ENCODE results near the gene TSHZ3. TPM values are rescaled to one million over a fixed set of nuclear protein-coding genes. Genes with fewer than 3 reads are reported as not detected.

The TSHZ3 gene
- total and polyA plus RNA-seq, 12 donors: 2.6 to 9.3 (median 7.8) TPM

DNA sequence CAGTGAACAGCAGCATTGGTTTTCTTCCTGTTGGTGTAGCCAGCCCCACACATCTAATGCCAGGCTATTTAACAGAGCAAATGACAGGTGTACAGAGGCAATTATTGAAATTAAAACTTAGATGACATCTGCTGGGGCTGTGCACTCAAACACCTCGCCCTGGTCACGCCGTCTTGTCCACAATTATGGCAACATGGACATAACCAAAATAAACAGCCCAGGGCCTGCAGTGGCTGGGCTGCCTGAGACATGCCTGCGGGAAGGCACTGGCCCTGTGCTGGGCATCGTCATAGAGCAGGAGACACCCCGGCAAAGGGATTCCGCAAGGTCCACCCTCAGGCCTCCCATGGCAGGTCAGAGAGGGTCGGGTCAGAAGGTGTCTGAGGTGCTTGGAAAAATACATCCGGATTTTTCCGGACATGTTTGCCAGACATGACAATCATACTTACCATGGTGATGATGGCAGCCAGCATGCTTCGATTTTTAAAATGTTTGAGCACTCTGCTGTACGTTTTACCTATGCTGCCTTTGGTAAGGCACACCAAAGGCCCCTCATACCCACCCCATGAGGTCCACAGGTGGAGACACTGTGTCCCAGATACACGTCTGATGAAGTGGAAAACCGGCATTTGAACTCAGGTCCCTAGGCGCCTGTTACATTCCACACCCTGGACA lies 47.8 kb downstream of the TSHZ3 start:
- no peaks in the 10 kb centered on the region for H3K9me3 ChIP-seq (replicated peaks in 1 of 3)
- WGBS, 4 donors: 87 to 91% (median 88%) methylated on average over 14 to 15 of the region's 15 CpGs
- no peak overlapping the region for H3K4me3 ChIP-seq
- intact Hi-C loops (cut with DNase I): no loop called here
- no peak overlapping the region for H3K27ac ChIP-seq
- H3K36me3 ChIP-seq (replicated peaks in 1 of 2): peaks cover 0 to 4% of the 10 kb centered on the region in 2 donors
- TF ChIP-seq, protein P1, sequence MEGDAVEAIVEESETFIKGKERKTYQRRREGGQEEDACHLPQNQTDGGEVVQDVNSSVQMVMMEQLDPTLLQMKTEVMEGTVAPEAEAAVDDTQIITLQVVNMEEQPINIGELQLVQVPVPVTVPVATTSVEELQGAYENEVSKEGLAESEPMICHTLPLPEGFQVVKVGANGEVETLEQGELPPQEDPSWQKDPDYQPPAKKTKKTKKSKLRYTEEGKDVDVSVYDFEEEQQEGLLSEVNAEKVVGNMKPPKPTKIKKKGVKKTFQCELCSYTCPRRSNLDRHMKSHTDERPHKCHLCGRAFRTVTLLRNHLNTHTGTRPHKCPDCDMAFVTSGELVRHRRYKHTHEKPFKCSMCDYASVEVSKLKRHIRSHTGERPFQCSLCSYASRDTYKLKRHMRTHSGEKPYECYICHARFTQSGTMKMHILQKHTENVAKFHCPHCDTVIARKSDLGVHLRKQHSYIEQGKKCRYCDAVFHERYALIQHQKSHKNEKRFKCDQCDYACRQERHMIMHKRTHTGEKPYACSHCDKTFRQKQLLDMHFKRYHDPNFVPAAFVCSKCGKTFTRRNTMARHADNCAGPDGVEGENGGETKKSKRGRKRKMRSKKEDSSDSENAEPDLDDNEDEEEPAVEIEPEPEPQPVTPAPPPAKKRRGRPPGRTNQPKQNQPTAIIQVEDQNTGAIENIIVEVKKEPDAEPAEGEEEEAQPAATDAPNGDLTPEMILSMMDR (IDR thresholded peaks at IDR 0.05): no peak
- TF ChIP-seq POLR2A (IDR thresholded peaks at IDR 0.05): no peak
- H3K27me3 ChIP-seq: no peaks in the 10 kb centered on the region
- H3K4me1 ChIP-seq (replicated peaks in 1 of 2): peaks cover 0 to 4% of the 10 kb centered on the region in 2 donors
- no peak for DNase-seq

DNA sequence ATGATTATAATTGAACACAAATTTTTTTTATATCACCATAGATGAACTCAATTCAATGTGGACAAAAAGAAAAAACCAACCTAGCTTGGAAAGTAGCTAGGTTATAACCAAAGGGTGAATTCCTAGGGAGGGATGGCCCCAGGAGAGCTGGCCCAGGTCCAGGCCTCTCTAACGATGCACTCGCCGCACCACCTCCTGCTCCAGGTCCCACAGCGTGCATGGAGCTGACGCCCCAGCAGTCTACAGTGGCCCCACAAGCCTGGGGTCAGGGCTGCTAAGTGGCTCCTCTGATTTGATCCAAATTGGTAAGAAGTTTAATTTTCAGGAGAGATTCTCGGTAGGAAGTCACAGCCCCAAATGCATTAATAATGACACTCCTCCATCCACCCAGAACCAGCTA lies 48.8 kb downstream of the TSHZ3 start:
- Histone ChIP-seq H3K36me3 (replicated peaks in 1 of 2) (peaks cover 0 to 4% of the 10 kb centered on the region in 2 donors), H3K9me3 (replicated peaks in 1 of 3) (no peaks in the 10 kb centered on the region), H3K27ac (no peak overlapping the region), H3K27me3 (no peaks in the 10 kb centered on the region), H3K4me3 (no peak overlapping the region), H3K4me1 (replicated peaks in 1 of 2) (peaks cover 0 to 2% of the 10 kb centered on the region in 2 donors)
- intact Hi-C loops (cut with DNase I): no loop called here
- WGBS, 4 donors: 69 to 86% (median 79%) methylated on average over 6 of the region's 6 CpGs
- no peak for DNase-seq
- TF ChIP-seq POLR2A (IDR thresholded peaks at IDR 0.05): no peak
- TF ChIP-seq, protein P1 (IDR thresholded peaks at IDR 0.05): no peak

DNA sequence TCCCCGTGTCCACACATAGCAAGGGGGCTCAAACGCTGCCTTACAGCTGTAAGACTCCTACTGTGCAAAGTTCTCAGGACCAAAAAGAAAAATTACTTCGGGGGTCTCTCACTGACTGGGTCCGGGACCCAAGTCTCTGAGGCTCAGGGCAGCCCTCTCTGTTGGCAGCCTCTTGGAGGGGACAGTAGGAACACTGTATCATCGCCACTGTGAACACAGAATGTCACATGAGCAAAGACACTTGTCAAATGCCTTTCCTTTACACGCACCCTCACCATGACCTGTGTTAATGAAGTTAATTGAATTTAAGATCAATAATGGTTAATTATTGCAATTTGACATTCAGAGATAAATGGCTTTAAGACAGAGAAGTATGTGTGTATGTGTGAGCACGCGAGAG lies 49.6 kb downstream of the TSHZ3 start:
- intact Hi-C loops (cut with DNase I): no loop called here
- DNase-seq: no peak
- H3K27ac ChIP-seq: no peak overlapping the region
- no peaks in the 10 kb centered on the region for H3K9me3 ChIP-seq (replicated peaks in 1 of 3)
- 82 to 95% (median 84%) methylated on average over 8 of the region's 8 CpGs for WGBS, 4 donors
- TF ChIP-seq, protein P1 (IDR thresholded peaks at IDR 0.05): no peak
- no peak for TF ChIP-seq POLR2A (IDR thresholded peaks at IDR 0.05)
- no peaks in the 10 kb centered on the region for H3K4me1 ChIP-seq (replicated peaks in 1 of 2)
- H3K27me3 ChIP-seq: no peaks in the 10 kb centered on the region
- H3K4me3 ChIP-seq: no peak overlapping the region
- peaks cover 0 to 4% of the 10 kb centered on the region in 2 donors for H3K36me3 ChIP-seq (replicated peaks in 1 of 2)

DNA sequence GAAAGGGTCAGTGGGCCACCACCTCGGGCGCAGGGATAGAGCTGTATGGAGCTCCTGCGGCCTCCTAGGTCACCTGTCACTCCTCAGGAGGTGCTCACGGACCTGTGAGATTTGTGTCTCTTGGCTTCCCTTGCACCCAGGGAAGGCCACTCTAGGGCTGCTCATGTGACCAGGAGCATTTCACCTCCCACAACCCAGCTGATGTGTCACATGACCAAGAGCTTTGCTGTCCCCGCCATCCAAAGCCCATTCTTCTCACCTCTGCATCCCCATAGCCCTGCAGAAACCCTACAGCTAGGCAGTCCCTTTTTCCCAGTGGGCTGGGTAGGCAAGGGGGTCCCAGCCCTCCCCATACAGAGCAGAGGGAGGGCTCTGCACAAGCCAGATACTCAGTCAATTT lies 51.2 kb downstream of the TSHZ3 start:
- no peaks in the 10 kb centered on the region for H3K9me3 ChIP-seq (replicated peaks in 1 of 3)
- H3K4me1 ChIP-seq (replicated peaks in 1 of 2): no peaks in the 10 kb centered on the region
- H3K27me3 ChIP-seq: no peaks in the 10 kb centered on the region
- TF ChIP-seq, protein P1 (IDR thresholded peaks at IDR 0.05): no peak
- no peak for TF ChIP-seq POLR2A (IDR thresholded peaks at IDR 0.05)
- H3K27ac ChIP-seq: no peak overlapping the region
- H3K36me3 ChIP-seq (replicated peaks in 1 of 2): peaks cover 0 to 4% of the 10 kb centered on the region in 2 donors
- 72 to 95% (median 87%) methylated on average over 3 to 5 of the region's 5 CpGs for WGBS, 4 donors
- intact Hi-C loops (cut with DNase I): no loop called here
- DNase-seq: no peak
- no peak overlapping the region for H3K4me3 ChIP-seq
